SK-N-SH (cell line): Measurements from ENCODE around the gene CHCHD6. TPM values are rescaled to one million over a fixed set of nuclear protein-coding genes. Genes with fewer than 3 reads are reported as not detected.
A peak's percentile ranks its signal among the peaks of the same experiment; 100 is the strongest.

ENCODE experiments used
- CTCF ChIA-PET: fragments of 300-600, 350-600 bp; formaldehyde crosslinking; extraction: SDS; loops from one replicate; lab custom pipeline; 2021; lab: Yijun Ruan, JAX
- POLR2A ChIA-PET: fragments of 350-600 bp; sonication (Branson Sonifier 250); formaldehyde crosslinking; extraction: SDS; loops from one replicate; lab custom pipeline; 2020; ENCODE audit warnings: antibody characterized with exemption, inconsistent platforms; lab: Yijun Ruan, JAX
- DNase-seq: peaks from one replicate; pipeline ENCODE4 v3.0.0; 2012
- H2AFZ ChIP-seq: fragments of 200-600 bp; sonication (generic); 2 replicates; pipeline ENCODE4 v1.8.1; 2016; ENCODE audit warnings: antibody characterized with exemption, mild to moderate bottlenecking, low read depth
- H3F3A ChIP-seq: fragments of 200-600 bp; sonication (generic); replicated peaks from 2 replicates; pipeline ENCODE3; 2016; ENCODE audit warnings: antibody characterized with exemption, mild to moderate bottlenecking; ENCODE audit not compliant: insufficient read depth
- H3K27ac ChIP-seq, 2 experiments: fragments of 200-500 bp in 1 of 2; fragments of 200-600 bp in 1 of 2; sonication (Bioruptor generic) in 1 of 2; sonication (generic), shearing (Covaris generic) in 1 of 2; 2 replicates each; pipeline versions ENCODE4 v1.5.1 to v1.6.1; 2014 to 2016; ENCODE audit warnings: low read depth in 2 of 2, inconsistent platforms in 1 of 2, low read length in 1 of 2, mild to moderate bottlenecking in 1 of 2, mixed read lengths in 1 of 2
- H3K27me3 ChIP-seq: fragments of 200-600 bp; sonication (generic), shearing (Covaris generic); 2 replicates; pipeline ENCODE4 v1.6.1; 2016; ENCODE audit warnings: mixed run types; ENCODE audit not compliant: insufficient read depth
- H3K36me3 ChIP-seq, 2 experiments: fragments of 200-500 bp in 1 of 2; fragments of 200-600 bp in 1 of 2; sonication (Bioruptor generic) in 1 of 2; sonication (generic) in 1 of 2; replicated peaks in 1 of 2; 2 replicates each; pipeline versions ENCODE3 to v1.5.1; 2014 to 2016; ENCODE audit warnings: low read length in 1 of 2, mild to moderate bottlenecking in 1 of 2; ENCODE audit not compliant: insufficient read depth in 2 of 2, control insufficient read depth in 1 of 2
- H3K4me1 ChIP-seq, 2 experiments: fragments of 200-500 bp in 1 of 2; fragments of 200-600 bp in 1 of 2; sonication (Bioruptor generic) in 1 of 2; sonication (generic), shearing (Covaris generic) in 1 of 2; 2 replicates each; pipeline versions ENCODE4 v1.5.1 to v1.6.1; 2014 to 2016; ENCODE audit warnings: low read depth in 1 of 2, low read length in 1 of 2, mixed run types in 1 of 2; ENCODE audit not compliant: insufficient read depth in 2 of 2, control insufficient read depth in 1 of 2
- H3K4me2 ChIP-seq: fragments of 200-600 bp; sonication (generic), shearing (Covaris generic); 2 replicates; pipeline ENCODE4 v1.6.1; 2017; ENCODE audit warnings: mixed run types
- H3K4me3 ChIP-seq, 2 experiments: fragments of 200-500 bp in 1 of 2; fragments of 200-600 bp in 1 of 2; sonication (Bioruptor generic) in 1 of 2; sonication (generic), shearing (Covaris generic) in 1 of 2; 2 replicates each; pipeline versions ENCODE4 v1.5.1 to v1.8.1; 2014 to 2016; ENCODE audit warnings: low read depth in 2 of 2, inconsistent platforms in 1 of 2, low read length in 1 of 2, mild to moderate bottlenecking in 1 of 2, mixed read lengths in 1 of 2, moderate library complexity in 1 of 2
- H3K79me2 ChIP-seq: fragments of 200-600 bp; sonication (generic); 2 replicates; pipeline ENCODE4 v1.8.1; 2017; ENCODE audit warnings: mild to moderate bottlenecking; ENCODE audit not compliant: insufficient read depth
- H3K9ac ChIP-seq: fragments of 200-600 bp; sonication (generic); 2 replicates; pipeline ENCODE4 v1.6.1; 2017; ENCODE audit warnings: mixed run types
- H3K9me2 ChIP-seq: fragments of 200-600 bp; sonication (generic); 2 replicates; pipeline ENCODE4 v1.6.1; 2017; ENCODE audit warnings: mixed run types
- H3K9me3 ChIP-seq: fragments of 200-600 bp; sonication (generic); 2 replicates; pipeline ENCODE4 v1.6.1; 2017; ENCODE audit warnings: mixed run types, mild to moderate bottlenecking, moderate library complexity
- H4K20me1 ChIP-seq: fragments of 200-600 bp; sonication (generic); 2 replicates; pipeline ENCODE4 v1.6.1; 2017; ENCODE audit warnings: mild to moderate bottlenecking, mixed run types; ENCODE audit not compliant: insufficient read depth
- CHD2 ChIP-seq: fragments of 150-350 bp; IDR thresholded peaks from 2 replicates; pipeline ENCODE4 v1.6.1; 2018; ENCODE audit warnings: low read length; ENCODE audit not compliant: partially characterized antibody
- FOSL2 ChIP-seq: IDR thresholded peaks from 2 replicates; pipeline ENCODE4 v1.4.0; 2012; ENCODE audit warnings: low read depth, mild to moderate bottlenecking, moderate library complexity, borderline replicate concordance
- GATA2 ChIP-seq: sonication (generic); formaldehyde crosslinking; IDR thresholded peaks from 2 replicates; pipeline ENCODE4 v1.5.0; 2020; ENCODE audit warnings: mild to moderate bottlenecking, missing genetic modification reagents
- MEF2A ChIP-seq: IDR thresholded peaks from 2 replicates; pipeline ENCODE4 v1.4.0; 2012; ENCODE audit warnings: low read depth, borderline replicate concordance
- MXI1 ChIP-seq: IDR thresholded peaks from 2 replicates; pipeline ENCODE4 v1.6.1; 2012; ENCODE audit warnings: mild to moderate bottlenecking, low read depth, low read length, improper control_type of control experiment
- PBX3 ChIP-seq: IDR thresholded peaks from 2 replicates; pipeline ENCODE4; 2012
- RCOR1 ChIP-seq: fragments of 150-350 bp; IDR thresholded peaks from 2 replicates; pipeline ENCODE4 v1.6.1; 2017; ENCODE audit warnings: antibody characterized with exemption, low read length
- RFX5 ChIP-seq: IDR thresholded peaks from 2 replicates; pipeline ENCODE4 v1.6.1; 2012; ENCODE audit warnings: mild to moderate bottlenecking, improper control_type of control experiment, low read length
- SIN3A ChIP-seq: IDR thresholded peaks from 2 replicates; pipeline ENCODE4 v1.6.1; 2012; ENCODE audit warnings: low read depth, mild to moderate bottlenecking, low read length, moderate library complexity, borderline replicate concordance
- TCF12 ChIP-seq: IDR thresholded peaks from 2 replicates; pipeline ENCODE4 v1.4.0; 2012
- USF1 ChIP-seq: IDR thresholded peaks from 2 replicates; pipeline ENCODE4 v1.4.0; 2012; ENCODE audit warnings: low read depth, borderline replicate concordance
- WGBS: methylation state at CpG from one replicate; pipeline ENCODE4 v1.1.6; 2017; ENCODE audit warnings: low lambda C conversion rate; 5-methylcytosine and 5-hydroxymethylcytosine counted together
- polyA plus RNA-seq, 3 experiments: library from polyadenylated mRNA; depleted of rRNA; stranded (reverse); fragments of >200 nt; gene quantifications; 2 replicates each; pipeline ENCODE4 v1.2.3, GENCODE V29; 2012

Gene CHCHD6
- polyA plus RNA-seq, 1 of the 3 experiments (the other 2 are of a cell fraction): 42.5 TPM

- H3K36me3 ChIP-seq: no peaks in the 10 kb centered on the region
- ChIA-PET POLR2A (interaction anchor here (0.9 kb wide), 1 partner anchor 57 kb away, joined by 3 read pairs; no protein-coding TSS in a partner anchor), CTCF (interaction anchor here (0.8 to 2.7 kb wide), 8 partner anchors 10 to 527 kb away, joined by 3 to 7 read pairs (median 4); no protein-coding TSS in a partner anchor)
- H3K27me3 ChIP-seq: no peaks in the 10 kb centered on the region
- H3K9me3 ChIP-seq: no peaks in the 10 kb centered on the region
- H3F3A ChIP-seq: peaks cover 45% of the 10 kb centered on the region
- no peak overlapping the region for H2AFZ ChIP-seq
- H3K9me2 ChIP-seq: no peaks in the 10 kb centered on the region
- WGBS: 51% methylated on average over 3 of the region's 3 CpGs
- no peak overlapping the region for H3K9ac ChIP-seq
- H3K4me2 ChIP-seq: no peak overlapping the region
- H3K4me3 ChIP-seq: no peak overlapping the region
- TF ChIP-seq FOSL2 (no peak), MXI1 (peak; percentile 60; the same call in 1 of the 2 replicates), RCOR1 (peak; percentile 23; the same call in 1 of the 2 replicates), GATA2 (CRISPR knock-in tag) (peak; percentile 70), CHD2 (peak; percentile 20), MEF2A (no peak)
- DNase-seq: peak; percentile 56
- no peaks in the 10 kb centered on the region for H3K79me2 ChIP-seq
- H3K4me1 ChIP-seq: peaks cover 53 to 66% of the 10 kb centered on the region in 2 experiments
- H4K20me1 ChIP-seq: no peaks in the 10 kb centered on the region
- H3K27ac ChIP-seq: peak overlapping the region in 1 of 2 experiments; percentile 53; a peak in 2 of 4 replicates
Measured at GRCh38 chr3:126928921-126929474, 225.0 kb downstream of the CHCHD6 start.

- H4K20me1 ChIP-seq: no peaks in the 10 kb centered on the region
- no peaks in the 10 kb centered on the region for H3K9me2 ChIP-seq
- H3K9ac ChIP-seq: no peak overlapping the region
- no peaks in the 10 kb centered on the region for H3K9me3 ChIP-seq
- ChIA-PET CTCF (interaction anchor here (0.7 to 2.7 kb wide), 3 partner anchors 51 to 225 kb away, joined by 3 to 7 read pairs (median 4); no protein-coding TSS in a partner anchor), POLR2A (interaction anchor here (0.6 kb wide), 1 partner anchor 9 kb away, joined by 3 read pairs; no protein-coding TSS in a partner anchor)
- H3K27ac ChIP-seq: no peak overlapping the region
- H3F3A ChIP-seq: peaks cover 33% of the 10 kb centered on the region
- H3K36me3 ChIP-seq: no peaks in the 10 kb centered on the region
- H3K4me3 ChIP-seq: no peak overlapping the region
- TF ChIP-seq SIN3A (no peak), RFX5 (no peak), USF1 (no peak), TCF12 (no peak), CHD2 (no peak), PBX3 (no peak), MXI1 (no peak)
- 97% methylated on average over 7 of the region's 15 CpGs for WGBS
- H2AFZ ChIP-seq: no peak overlapping the region
- H3K27me3 ChIP-seq: no peaks in the 10 kb centered on the region
- no peaks in the 10 kb centered on the region for H3K79me2 ChIP-seq
- DNase-seq: no peak
- H3K4me1 ChIP-seq: peaks cover 40 to 58% of the 10 kb centered on the region in 2 experiments
- H3K4me2 ChIP-seq: no peak overlapping the region
Measured at GRCh38 chr3:126930936-126931600, 227.0 kb downstream of the CHCHD6 start.
